SK-N-SH (cell line): ENCODE results near the gene NR5A2. TPM values are rescaled to one million over a fixed set of nuclear protein-coding genes. Genes with fewer than 3 reads are reported as not detected.

Experiments used
- CTCF ChIA-PET: fragments of 300-600, 350-600 bp; formaldehyde crosslinking; extraction: SDS; loops from one replicate; lab custom pipeline; 2021; lab: Yijun Ruan, JAX
- POLR2A ChIA-PET: fragments of 350-600 bp; sonication (Branson Sonifier 250); formaldehyde crosslinking; extraction: SDS; loops from one replicate; lab custom pipeline; 2020; ENCODE audit warnings: antibody characterized with exemption, inconsistent platforms; lab: Yijun Ruan, JAX
- DNase-seq: peaks from one replicate; pipeline ENCODE4 v3.0.0; 2012
- H2AFZ ChIP-seq: fragments of 200-600 bp; sonication (generic); 2 replicates; pipeline ENCODE4 v1.8.1; 2016; ENCODE audit warnings: antibody characterized with exemption, mild to moderate bottlenecking, low read depth
- H3F3A ChIP-seq: fragments of 200-600 bp; sonication (generic); replicated peaks from 2 replicates; pipeline ENCODE3; 2016; ENCODE audit warnings: antibody characterized with exemption, mild to moderate bottlenecking; ENCODE audit not compliant: insufficient read depth
- H3K27ac ChIP-seq, 2 experiments: fragments of 200-500 bp in 1 of 2; fragments of 200-600 bp in 1 of 2; sonication (Bioruptor generic) in 1 of 2; sonication (generic), shearing (Covaris generic) in 1 of 2; 2 replicates each; pipeline versions ENCODE4 v1.5.1 to v1.6.1; 2014 to 2016; ENCODE audit warnings: low read depth in 2 of 2, inconsistent platforms in 1 of 2, low read length in 1 of 2, mild to moderate bottlenecking in 1 of 2, mixed read lengths in 1 of 2
- H3K27me3 ChIP-seq: fragments of 200-600 bp; sonication (generic), shearing (Covaris generic); 2 replicates; pipeline ENCODE4 v1.6.1; 2016; ENCODE audit warnings: mixed run types; ENCODE audit not compliant: insufficient read depth
- H3K36me3 ChIP-seq, 2 experiments: fragments of 200-500 bp in 1 of 2; fragments of 200-600 bp in 1 of 2; sonication (Bioruptor generic) in 1 of 2; sonication (generic) in 1 of 2; replicated peaks in 1 of 2; 2 replicates each; pipeline versions ENCODE3 to v1.5.1; 2014 to 2016; ENCODE audit warnings: low read length in 1 of 2, mild to moderate bottlenecking in 1 of 2; ENCODE audit not compliant: insufficient read depth in 2 of 2, control insufficient read depth in 1 of 2
- H3K4me1 ChIP-seq, 2 experiments: fragments of 200-500 bp in 1 of 2; fragments of 200-600 bp in 1 of 2; sonication (Bioruptor generic) in 1 of 2; sonication (generic), shearing (Covaris generic) in 1 of 2; 2 replicates each; pipeline versions ENCODE4 v1.5.1 to v1.6.1; 2014 to 2016; ENCODE audit warnings: low read depth in 1 of 2, low read length in 1 of 2, mixed run types in 1 of 2; ENCODE audit not compliant: insufficient read depth in 2 of 2, control insufficient read depth in 1 of 2
- H3K4me2 ChIP-seq: fragments of 200-600 bp; sonication (generic), shearing (Covaris generic); 2 replicates; pipeline ENCODE4 v1.6.1; 2017; ENCODE audit warnings: mixed run types
- H3K4me3 ChIP-seq, 2 experiments: fragments of 200-500 bp in 1 of 2; fragments of 200-600 bp in 1 of 2; sonication (Bioruptor generic) in 1 of 2; sonication (generic), shearing (Covaris generic) in 1 of 2; 2 replicates each; pipeline versions ENCODE4 v1.5.1 to v1.8.1; 2014 to 2016; ENCODE audit warnings: low read depth in 2 of 2, inconsistent platforms in 1 of 2, low read length in 1 of 2, mild to moderate bottlenecking in 1 of 2, mixed read lengths in 1 of 2, moderate library complexity in 1 of 2
- H3K79me2 ChIP-seq: fragments of 200-600 bp; sonication (generic); 2 replicates; pipeline ENCODE4 v1.8.1; 2017; ENCODE audit warnings: mild to moderate bottlenecking; ENCODE audit not compliant: insufficient read depth
- H3K9ac ChIP-seq: fragments of 200-600 bp; sonication (generic); 2 replicates; pipeline ENCODE4 v1.6.1; 2017; ENCODE audit warnings: mixed run types
- H3K9me2 ChIP-seq: fragments of 200-600 bp; sonication (generic); 2 replicates; pipeline ENCODE4 v1.6.1; 2017; ENCODE audit warnings: mixed run types
- H3K9me3 ChIP-seq: fragments of 200-600 bp; sonication (generic); 2 replicates; pipeline ENCODE4 v1.6.1; 2017; ENCODE audit warnings: mixed run types, mild to moderate bottlenecking, moderate library complexity
- H4K20me1 ChIP-seq: fragments of 200-600 bp; sonication (generic); 2 replicates; pipeline ENCODE4 v1.6.1; 2017; ENCODE audit warnings: mild to moderate bottlenecking, mixed run types; ENCODE audit not compliant: insufficient read depth
- CTCF ChIP-seq: fragments of 200-600 bp; sonication (generic); IDR thresholded peaks from 2 replicates; pipeline ENCODE4 v1.6.1; 2017; ENCODE audit warnings: antibody characterized with exemption, mild to moderate bottlenecking, moderate library complexity
- ELF1 ChIP-seq: IDR thresholded peaks from 2 replicates; pipeline ENCODE4 v1.4.0; 2012
- GATA2 ChIP-seq: sonication (generic); formaldehyde crosslinking; IDR thresholded peaks from 2 replicates; pipeline ENCODE4 v1.5.0; 2020; ENCODE audit warnings: mild to moderate bottlenecking, missing genetic modification reagents
- MEF2A ChIP-seq: IDR thresholded peaks from 2 replicates; pipeline ENCODE4 v1.4.0; 2012; ENCODE audit warnings: low read depth, borderline replicate concordance
- NRF1 ChIP-seq: IDR thresholded peaks from 2 replicates; pipeline ENCODE4 v1.6.1; 2012; ENCODE audit warnings: low read depth, mild to moderate bottlenecking, low read length
- RCOR1 ChIP-seq: fragments of 150-350 bp; IDR thresholded peaks from 2 replicates; pipeline ENCODE4 v1.6.1; 2017; ENCODE audit warnings: antibody characterized with exemption, low read length
- RFX5 ChIP-seq: IDR thresholded peaks from 2 replicates; pipeline ENCODE4 v1.6.1; 2012; ENCODE audit warnings: mild to moderate bottlenecking, improper control_type of control experiment, low read length
- RXRA ChIP-seq: IDR thresholded peaks from 2 replicates; pipeline ENCODE4 v1.4.0; 2012; ENCODE audit warnings: low read depth, mild to moderate bottlenecking, borderline replicate concordance
- SMC3 ChIP-seq: IDR thresholded peaks from 2 replicates; pipeline ENCODE4 v1.6.1; 2012; ENCODE audit warnings: low read depth, low read length, improper control_type of control experiment
- TCF12 ChIP-seq: IDR thresholded peaks from 2 replicates; pipeline ENCODE4 v1.4.0; 2012
- YY1 ChIP-seq: IDR thresholded peaks from 2 replicates; pipeline ENCODE4 v1.4.0; 2012; ENCODE audit warnings: low read depth, mild to moderate bottlenecking
- WGBS: methylation state at CpG from one replicate; pipeline ENCODE4 v1.1.6; 2017; ENCODE audit warnings: low lambda C conversion rate; 5-methylcytosine and 5-hydroxymethylcytosine counted together
- polyA plus RNA-seq, 3 experiments: library from polyadenylated mRNA; depleted of rRNA; stranded (reverse); fragments of >200 nt; gene quantifications; 2 replicates each; pipeline ENCODE4 v1.2.3, GENCODE V29; 2012

Gene NR5A2
- polyA plus RNA-seq, 1 of the 3 experiments (the other 2 are of a cell fraction): not detected

GRCh38 chr1:200053646-200054045 lies 26.1 kb downstream of the NR5A2 start:
- TF ChIP-seq NRF1: no peak
- Histone ChIP-seq H3F3A (no peaks in the 10 kb centered on the region), H2AFZ (no peak overlapping the region), H3K79me2 (no peaks in the 10 kb centered on the region), H3K9me2 (no peaks in the 10 kb centered on the region), H3K27ac (no peak overlapping the region), H4K20me1 (no peaks in the 10 kb centered on the region), H3K4me1 (no peaks in the 10 kb centered on the region), H3K4me3 (no peak overlapping the region), H3K4me2 (no peak overlapping the region), H3K36me3 (no peaks in the 10 kb centered on the region), H3K9me3 (no peaks in the 10 kb centered on the region), H3K27me3 (peaks cover 13% of the 10 kb centered on the region; the same call in 1 of the 2 replicates), H3K9ac (no peak overlapping the region)
- no peak for DNase-seq
- ChIA-PET CTCF (interaction anchor here (1.0 to 1.5 kb wide), 4 partner anchors 12 to 435 kb away, joined by 3 to 4 read pairs (median 4); no protein-coding TSS in a partner anchor), POLR2A (no interaction called here)
- WGBS: 40% methylated on average over 8 of the region's 8 CpGs

DNA sequence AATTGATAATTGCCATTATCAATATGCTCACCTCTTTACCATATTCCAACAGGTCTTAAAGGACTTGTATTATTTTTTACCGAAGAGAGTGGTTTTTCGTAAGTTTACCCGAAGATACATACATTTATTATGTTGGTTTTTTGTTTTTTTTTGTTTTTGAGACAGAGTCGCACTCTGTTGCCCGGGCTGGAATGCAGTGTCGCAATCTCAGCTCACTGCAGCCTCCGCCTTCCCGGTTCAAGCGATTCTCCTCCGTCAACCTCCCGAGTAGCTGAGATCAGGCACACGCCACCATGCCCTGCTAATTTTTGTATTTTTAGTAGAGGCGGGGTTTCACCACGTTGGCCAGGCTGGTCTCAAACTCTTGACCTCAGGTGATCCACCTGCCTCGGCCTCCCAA lies 30.8 kb downstream of the NR5A2 start:
- Histone ChIP-seq H3F3A (no peaks in the 10 kb centered on the region), H3K9me2 (no peaks in the 10 kb centered on the region), H3K79me2 (no peaks in the 10 kb centered on the region), H3K9ac (no peak overlapping the region), H3K27me3 (peaks cover 27% of the 10 kb centered on the region; the same call in 1 of the 2 replicates), H3K4me2 (no peak overlapping the region), H3K4me3 (no peak overlapping the region), H3K9me3 (no peaks in the 10 kb centered on the region), H4K20me1 (no peaks in the 10 kb centered on the region), H3K4me1 (no peaks in the 10 kb centered on the region), H2AFZ (no peak overlapping the region), H3K27ac (no peak overlapping the region), H3K36me3 (no peaks in the 10 kb centered on the region)
- CTCF ChIA-PET: no interaction called here
- TF ChIP-seq CTCF (no peak), MEF2A (no peak), RFX5 (no peak), YY1 (no peak), SMC3 (no peak), TCF12 (no peak), RXRA (no peak), RCOR1 (no peak), ELF1 (no peak)
- no peak for DNase-seq
- WGBS: 71% methylated on average over 15 of the region's 15 CpGs
- POLR2A ChIA-PET: no interaction called here

DNA sequence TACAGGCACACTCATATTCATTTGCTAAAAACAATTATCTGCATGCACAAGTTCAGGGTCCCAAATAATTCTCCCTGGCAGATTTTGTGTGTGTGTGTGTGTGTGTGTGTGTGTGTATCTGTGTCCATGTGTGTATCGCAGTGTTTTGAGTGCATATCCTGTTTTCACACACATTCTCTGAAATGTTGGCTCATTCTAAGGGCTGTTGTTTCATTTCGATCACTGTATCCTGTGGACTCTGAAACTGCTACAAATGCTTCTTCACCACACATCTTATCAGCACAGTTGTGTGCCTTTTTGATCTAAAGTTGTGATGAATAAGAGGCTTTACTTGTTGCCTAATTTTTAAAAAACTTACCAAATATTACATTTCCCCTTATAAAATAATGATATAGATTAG lies 34.6 kb downstream of the NR5A2 start:
- Histone ChIP-seq H3K9ac (no peak overlapping the region), H4K20me1 (no peaks in the 10 kb centered on the region), H3K27ac (no peak overlapping the region), H3K4me3 (no peak overlapping the region), H3K4me2 (no peak overlapping the region), H3K9me2 (no peaks in the 10 kb centered on the region), H3K79me2 (no peaks in the 10 kb centered on the region), H3K36me3 (no peaks in the 10 kb centered on the region), H3K4me1 (no peaks in the 10 kb centered on the region), H3K9me3 (no peaks in the 10 kb centered on the region), H3F3A (no peaks in the 10 kb centered on the region), H2AFZ (no peak overlapping the region), H3K27me3 (peaks cover 37% of the 10 kb centered on the region; the same call in 1 of the 2 replicates)
- 47% methylated on average over 2 of the region's 2 CpGs for WGBS
- POLR2A ChIA-PET: no interaction called here
- DNase-seq: no peak
- TF ChIP-seq GATA2 (CRISPR knock-in tag): no peak
- CTCF ChIA-PET: no interaction called here
